Mesenchymal stem cell (in vitro differentiated cells and primary cell): ENCODE results near the gene DNER.

Experiments
- DNase-seq: peaks from one replicate; pipeline ENCODE4 v3.0.0-alpha.2; 2013
- H2AFZ ChIP-seq: one replicate; pipeline ENCODE4 v1.6.1; 2013; ENCODE audit warnings: low read depth, mild to moderate bottlenecking, control low read depth, inconsistent platforms, low read length, moderate library complexity
- H2AK5ac ChIP-seq: 2 replicates; pipeline ENCODE4 v1.6.1; 2013; ENCODE audit warnings: low read length, moderate library complexity, mild to moderate bottlenecking, inconsistent platforms; ENCODE audit not compliant: severe bottlenecking
- H2BK120ac ChIP-seq: one replicate; pipeline ENCODE4 v1.6.1; 2013; ENCODE audit warnings: low read depth, mild to moderate bottlenecking, inconsistent platforms, low read length, moderate library complexity
- H2BK12ac ChIP-seq, 2 experiments: one replicate each; pipeline ENCODE4 v1.6.1; 2013; ENCODE audit warnings: inconsistent platforms in 2 of 2, low read length in 2 of 2, mild to moderate bottlenecking in 2 of 2, moderate library complexity in 2 of 2, control low read depth in 1 of 2
- H2BK15ac ChIP-seq: one replicate; pipeline ENCODE4 v1.6.1; 2013; ENCODE audit warnings: mild to moderate bottlenecking, low read depth, inconsistent platforms; ENCODE audit not compliant: poor library complexity, severe bottlenecking
- H2BK5ac ChIP-seq: 2 replicates; pipeline ENCODE4 v1.6.1; 2013; ENCODE audit warnings: low read depth, mild to moderate bottlenecking, low read length, control low read depth, inconsistent platforms; ENCODE audit not compliant: poor library complexity, severe bottlenecking
- H3K14ac ChIP-seq, 2 experiments: one replicate each; pipeline ENCODE4 v1.6.1; 2013; ENCODE audit warnings: inconsistent platforms in 2 of 2, low read length in 2 of 2, control low read depth in 1 of 2, mild to moderate bottlenecking in 1 of 2, moderate library complexity in 1 of 2
- H3K18ac ChIP-seq, 2 experiments: one replicate each; pipeline ENCODE4 v1.6.1; 2013; ENCODE audit warnings: inconsistent platforms in 2 of 2, low read length in 2 of 2, control low read depth in 1 of 2, low read depth in 1 of 2, mild to moderate bottlenecking in 1 of 2
- H3K23ac ChIP-seq, 2 experiments: one replicate each; pipeline ENCODE4 v1.6.1; 2013; ENCODE audit warnings: inconsistent platforms in 2 of 2, low read length in 2 of 2, mild to moderate bottlenecking in 2 of 2, moderate library complexity in 2 of 2, control low read depth in 1 of 2
- H3K27ac ChIP-seq: 2 replicates; pipeline ENCODE4 v1.5.1; 2013; ENCODE audit warnings: mild to moderate bottlenecking, moderate library complexity, low read length, control low read depth, inconsistent platforms; ENCODE audit not compliant: poor library complexity, severe bottlenecking
- H3K27me3 ChIP-seq, 2 experiments: 2 replicates each; pipeline versions ENCODE4 v1.6.1 to v1.7.0; 2013; ENCODE audit warnings: low read length in 2 of 2, mild to moderate bottlenecking in 2 of 2, moderate library complexity in 2 of 2, control low read depth in 1 of 2, inconsistent platforms in 1 of 2; ENCODE audit not compliant: control insufficient read depth in 1 of 2, insufficient read depth in 1 of 2
- H3K36me3 ChIP-seq, 2 experiments: 2 replicates each; pipeline versions ENCODE4 v1.6.1 to v1.7.0; 2013; ENCODE audit warnings: low read length in 2 of 2, control low read depth in 1 of 2, inconsistent platforms in 1 of 2, low read depth in 1 of 2, mild to moderate bottlenecking in 1 of 2; ENCODE audit not compliant: insufficient read depth in 2 of 2, control insufficient read depth in 1 of 2
- H3K4ac ChIP-seq, 2 experiments: one replicate each; pipeline ENCODE4 v1.6.1; 2013; ENCODE audit warnings: inconsistent platforms in 2 of 2, low read length in 2 of 2, mild to moderate bottlenecking in 2 of 2, moderate library complexity in 2 of 2, control low read depth in 1 of 2, low read depth in 1 of 2
- H3K4me1 ChIP-seq: 2 replicates; pipeline ENCODE4 v1.6.1; 2013; ENCODE audit warnings: low read depth, low read length, control low read depth; ENCODE audit not compliant: control insufficient read depth, insufficient read depth
- H3K4me2 ChIP-seq: 2 replicates; pipeline ENCODE4 v1.6.1; 2013; ENCODE audit warnings: low read length, mild to moderate bottlenecking, inconsistent platforms; ENCODE audit not compliant: poor library complexity, severe bottlenecking
- H3K4me3 ChIP-seq, 2 experiments: 2 replicates each; pipeline versions ENCODE4 v1.5.1 to v1.7.0; 2013; ENCODE audit warnings: low read length in 2 of 2, mild to moderate bottlenecking in 2 of 2, control low read depth in 1 of 2, low read depth in 1 of 2; ENCODE audit not compliant: insufficient read depth in 1 of 2
- H3K79me1 ChIP-seq: replicated peaks from 2 replicates; pipeline ENCODE4 v1.6.1; 2013; ENCODE audit warnings: mild to moderate bottlenecking, control low read depth, low read length, inconsistent platforms; ENCODE audit not compliant: poor library complexity, severe bottlenecking
- H3K9ac ChIP-seq: 2 replicates; pipeline ENCODE4 v1.7.0; 2013; ENCODE audit warnings: mild to moderate bottlenecking, low read length, moderate library complexity
- H3K9me3 ChIP-seq: 2 replicates; pipeline ENCODE4 v1.7.0; 2013; ENCODE audit warnings: mild to moderate bottlenecking, low read length; ENCODE audit not compliant: control insufficient read depth
- H4K8ac ChIP-seq: one replicate; pipeline ENCODE4 v1.6.1; 2013; ENCODE audit warnings: inconsistent platforms, mild to moderate bottlenecking, low read length, moderate library complexity
- H4K91ac ChIP-seq: one replicate; pipeline ENCODE4 v1.6.1; 2013; ENCODE audit warnings: mild to moderate bottlenecking, low read length, inconsistent platforms
- WGBS: methylation state at CpG from one replicate; pipeline ENCODE4 v1.1.7; 2013; ENCODE audit warnings: mixed read lengths; 5-methylcytosine and 5-hydroxymethylcytosine counted together

DNER gene

GRCh38 chr2:229575569-229576315 lies 138.6 kb downstream of the DNER start:
- Histone ChIP-seq H3K9ac (no peak overlapping the region), H2AFZ (no peak overlapping the region)

GRCh38 chr2:229572507-229573271 lies 141.7 kb downstream of the DNER start:
- H3K27me3 ChIP-seq, result no peaks in the 10 kb centered on the region
- H3K23ac ChIP-seq, result no peak overlapping the region

More at GRCh38 chr2:229575569-229576315, 138.6 kb downstream of the DNER start:
- no peak overlapping the region for H4K91ac ChIP-seq
- H4K8ac ChIP-seq, result no peak overlapping the region
- H3K36me3 ChIP-seq, result no peaks in the 10 kb centered on the region
- H2BK120ac ChIP-seq, result no peak overlapping the region
- H3K4me1 ChIP-seq, result no peaks in the 10 kb centered on the region
- H2AK5ac ChIP-seq, result no peak overlapping the region
- no peak overlapping the region for H3K4ac ChIP-seq
- H3K79me1 ChIP-seq, result no peaks in the 10 kb centered on the region
- no peak overlapping the region for H2BK5ac ChIP-seq
- H3K23ac ChIP-seq, result no peak overlapping the region
- H3K14ac ChIP-seq, result no peak overlapping the region
- no peak overlapping the region for H3K27ac ChIP-seq
- peaks cover 0 to 3% of the 10 kb centered on the region in 2 experiments for H3K27me3 ChIP-seq
- H3K18ac ChIP-seq, result no peak overlapping the region
- no peak overlapping the region for H3K4me3 ChIP-seq
- no peaks in the 10 kb centered on the region for H3K9me3 ChIP-seq
- no peak overlapping the region for H2BK15ac ChIP-seq
- H2BK12ac ChIP-seq, result no peak overlapping the region
- no peak for DNase-seq
- H3K4me2 ChIP-seq, result no peak overlapping the region
- 100% methylated on average over 1 of the region's 4 CpGs for WGBS

GRCh38 chr2:229571243-229571642 lies 143.1 kb downstream of the DNER start:
- no peak for DNase-seq
- Histone ChIP-seq H3K36me3 (no peaks in the 10 kb centered on the region), H3K4me3 (no peak overlapping the region), H2AK5ac (no peak overlapping the region), H4K8ac (no peak overlapping the region), H3K27me3 (no peaks in the 10 kb centered on the region), H3K27ac (no peak overlapping the region), H2BK5ac (no peak overlapping the region), H2BK120ac (no peak overlapping the region), H3K79me1 (no peaks in the 10 kb centered on the region), H3K4me1 (no peaks in the 10 kb centered on the region), H2AFZ (no peak overlapping the region), H3K9me3 (no peaks in the 10 kb centered on the region), H2BK12ac (no peak overlapping the region), H3K18ac (no peak overlapping the region), H3K23ac (no peak overlapping the region), H3K4ac (no peak overlapping the region), H3K4me2 (no peak overlapping the region), H2BK15ac (no peak overlapping the region), H3K9ac (no peak overlapping the region), H4K91ac (no peak overlapping the region), H3K14ac (no peak overlapping the region)
- 78% methylated on average over 7 of the region's 7 CpGs for WGBS

More at GRCh38 chr2:229572507-229573271, 141.7 kb downstream of the DNER start:
- H3K4me3 ChIP-seq, result no peak overlapping the region
- H3K9me3 ChIP-seq, result no peaks in the 10 kb centered on the region
- H3K14ac ChIP-seq, result no peak overlapping the region
- H3K4me1 ChIP-seq, result no peaks in the 10 kb centered on the region
- H2BK15ac ChIP-seq, result no peak overlapping the region
- no peak overlapping the region for H3K18ac ChIP-seq
- no peak overlapping the region for H2BK12ac ChIP-seq
- H4K91ac ChIP-seq, result no peak overlapping the region
- H3K9ac ChIP-seq, result no peak overlapping the region
- DNase-seq, result no peak
- H2BK5ac ChIP-seq, result no peak overlapping the region
- H3K79me1 ChIP-seq, result no peaks in the 10 kb centered on the region
- no peak overlapping the region for H3K4me2 ChIP-seq
- 70% methylated on average over 3 of the region's 5 CpGs for WGBS
- H2AFZ ChIP-seq, result no peak overlapping the region
- no peak overlapping the region for H3K27ac ChIP-seq
- no peak overlapping the region for H2AK5ac ChIP-seq
- no peaks in the 10 kb centered on the region for H3K36me3 ChIP-seq
- H3K4ac ChIP-seq, result no peak overlapping the region
- H4K8ac ChIP-seq, result no peak overlapping the region
- no peak overlapping the region for H2BK120ac ChIP-seq

- no peak overlapping the region for H3K4me3 ChIP-seq
- no peak overlapping the region for H2AK5ac ChIP-seq
- WGBS, result 78% methylated on average over 1 of the region's 2 CpGs
- H2BK15ac ChIP-seq, result no peak overlapping the region
- H2AFZ ChIP-seq, result no peak overlapping the region
- no peak overlapping the region for H4K91ac ChIP-seq
- no peak overlapping the region for H2BK5ac ChIP-seq
- no peak overlapping the region for H2BK120ac ChIP-seq
- H4K8ac ChIP-seq, result no peak overlapping the region
- H3K23ac ChIP-seq, result no peak overlapping the region
- no peaks in the 10 kb centered on the region for H3K27me3 ChIP-seq
- no peaks in the 10 kb centered on the region for H3K4me1 ChIP-seq
- no peak overlapping the region for H3K27ac ChIP-seq
- H3K9ac ChIP-seq, result no peak overlapping the region
- H3K36me3 ChIP-seq, result no peaks in the 10 kb centered on the region
- DNase-seq, result no peak
- no peak overlapping the region for H3K14ac ChIP-seq
- H3K79me1 ChIP-seq, result no peaks in the 10 kb centered on the region
- H3K4me2 ChIP-seq, result no peak overlapping the region
- H3K9me3 ChIP-seq, result no peaks in the 10 kb centered on the region
- no peak overlapping the region for H2BK12ac ChIP-seq
- no peak overlapping the region for H3K18ac ChIP-seq
- no peak overlapping the region for H3K4ac ChIP-seq
Measured at GRCh38 chr2:229566370-229566769, 148.0 kb downstream of the DNER start.
